Measurements from ENCODE around the gene PARP16.

Gene PARP16

GRCh38 chr15:65311760-65312159 is 25.1 kb upstream of the PARP16 start:
- no peak for DNase-seq (ENCODE audit: low spot score)

- DNase-seq (ENCODE audit: low spot score), result no peak
These were observed 23.9 kb upstream of the PARP16 start for GRCh38 chr15:65310431-65311137.

GRCh38 chr15:65309882-65310418 is 23.3 kb upstream of the PARP16 start:
- DNase-seq (ENCODE audit: low spot score), result no peak

DNA sequence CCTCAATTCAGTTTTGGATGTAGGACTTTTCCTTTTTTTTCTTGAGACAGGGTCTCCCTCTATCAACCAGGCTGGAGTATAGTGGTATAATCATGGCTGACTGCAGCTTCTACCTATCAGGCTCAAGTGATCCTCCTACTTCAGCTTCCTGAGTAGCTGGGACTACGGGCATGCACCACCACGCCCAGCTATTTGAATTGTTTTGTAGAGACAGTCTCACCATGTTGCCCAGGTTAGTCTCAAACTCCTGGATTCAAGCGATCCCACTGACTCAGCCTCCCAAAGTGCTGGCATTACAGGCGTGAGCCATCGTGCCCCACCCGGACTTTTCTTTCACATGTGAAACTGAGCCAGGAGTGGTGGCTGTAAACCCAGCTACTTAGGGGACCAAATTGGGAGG is 21.3 kb upstream of the PARP16 start:
- no peak for DNase-seq (ENCODE audit: low spot score)

GRCh38 chr15:65306551-65306950 is 19.9 kb upstream of the PARP16 start:
- DNase-seq (ENCODE audit: low spot score), result no peak

DNA sequence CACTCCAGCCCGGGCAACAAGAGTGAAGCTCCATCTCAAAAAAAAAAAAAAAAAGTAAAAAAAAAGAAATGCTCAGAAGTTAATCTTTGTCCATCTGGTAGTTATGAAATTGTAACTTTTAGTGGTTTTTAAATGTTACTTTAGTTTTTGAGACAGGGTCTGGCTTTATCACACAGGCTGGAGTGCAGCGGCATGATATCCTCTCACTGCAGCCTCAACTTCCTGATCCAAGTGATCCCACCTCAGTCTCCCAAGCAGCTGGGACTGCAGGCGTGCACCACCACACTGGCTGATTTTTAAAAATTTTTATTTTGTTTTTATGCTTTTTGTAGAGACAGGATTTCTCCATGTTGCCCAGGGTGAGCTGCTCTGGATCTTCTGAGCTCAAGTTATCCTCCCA is 19.1 kb upstream of the PARP16 start:
- no peak for DNase-seq (ENCODE audit: low spot score)

DNA sequence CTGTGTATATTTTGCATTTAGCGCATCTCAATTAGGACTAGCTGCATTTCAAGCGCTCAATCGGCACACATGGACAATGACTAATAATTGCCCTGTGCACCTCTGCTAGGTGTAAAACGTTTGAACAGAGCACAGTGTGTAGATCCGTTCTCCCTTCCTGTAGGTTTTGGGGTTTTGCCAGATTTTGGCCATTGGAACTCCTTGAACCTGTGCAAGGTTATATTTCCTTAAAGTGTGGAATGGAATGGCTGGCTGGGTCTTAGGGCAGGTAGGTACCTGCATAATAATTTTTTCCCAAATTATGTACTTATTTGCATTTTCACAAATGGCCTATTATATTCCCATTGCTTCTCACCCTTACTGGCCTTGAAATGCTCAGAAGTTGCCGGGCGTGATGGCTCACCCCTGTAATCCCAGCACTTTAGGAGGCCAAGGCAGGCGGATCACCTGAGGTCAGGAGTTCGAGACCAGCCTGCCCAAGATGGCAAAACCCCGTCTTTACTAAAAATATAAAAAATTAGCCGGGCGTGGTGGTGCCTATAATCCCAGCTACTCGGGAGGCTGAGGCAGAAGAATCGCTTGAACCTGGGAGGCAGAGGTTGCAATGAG is 18.6 kb upstream of the PARP16 start:
- no peak for DNase-seq (ENCODE audit: low spot score)

DNA sequence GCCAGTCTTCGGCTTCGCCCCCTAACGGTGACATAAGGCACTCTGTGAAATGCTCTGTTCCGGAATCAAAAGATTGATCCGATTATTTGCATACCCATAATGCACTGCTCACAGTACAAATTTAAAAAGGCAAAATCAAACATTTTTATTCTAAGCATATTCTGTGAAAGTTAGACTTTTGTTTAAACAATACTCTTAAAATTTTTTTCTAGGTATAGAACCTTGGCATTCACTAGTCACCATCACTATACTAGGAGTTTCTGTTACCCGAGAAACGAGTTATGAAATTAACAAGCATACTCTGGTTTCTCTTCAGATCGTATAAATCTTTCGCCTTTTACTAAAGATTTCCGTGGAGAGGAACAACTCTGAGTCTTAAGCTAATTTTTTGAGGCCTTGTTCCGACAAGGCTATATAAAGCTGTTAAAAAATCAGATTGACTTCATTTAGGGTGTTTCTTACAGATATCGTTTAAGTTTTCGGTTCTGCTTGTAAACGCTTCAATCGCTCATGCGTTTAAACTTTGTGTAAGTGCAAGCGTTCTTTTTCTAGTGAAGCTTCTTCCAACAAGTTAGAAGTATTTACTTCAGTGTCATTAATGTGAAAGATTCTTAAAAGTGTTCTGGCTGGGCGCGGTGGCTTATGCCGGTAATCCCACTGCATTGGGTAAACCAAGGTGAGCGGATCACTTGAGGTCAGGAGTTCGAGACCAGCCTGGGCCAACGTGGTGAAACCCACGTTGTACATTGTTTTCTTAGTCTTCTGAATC is 17.9 kb upstream of the PARP16 start, which contains the start of gene RNU5B-1:
Gene RNU5B-1 (plus strand): TSS at position 297 of the 769 bp plus-strand sequence.
- DNase-seq (ENCODE audit: low spot score), result peak; percentile 83

DNA sequence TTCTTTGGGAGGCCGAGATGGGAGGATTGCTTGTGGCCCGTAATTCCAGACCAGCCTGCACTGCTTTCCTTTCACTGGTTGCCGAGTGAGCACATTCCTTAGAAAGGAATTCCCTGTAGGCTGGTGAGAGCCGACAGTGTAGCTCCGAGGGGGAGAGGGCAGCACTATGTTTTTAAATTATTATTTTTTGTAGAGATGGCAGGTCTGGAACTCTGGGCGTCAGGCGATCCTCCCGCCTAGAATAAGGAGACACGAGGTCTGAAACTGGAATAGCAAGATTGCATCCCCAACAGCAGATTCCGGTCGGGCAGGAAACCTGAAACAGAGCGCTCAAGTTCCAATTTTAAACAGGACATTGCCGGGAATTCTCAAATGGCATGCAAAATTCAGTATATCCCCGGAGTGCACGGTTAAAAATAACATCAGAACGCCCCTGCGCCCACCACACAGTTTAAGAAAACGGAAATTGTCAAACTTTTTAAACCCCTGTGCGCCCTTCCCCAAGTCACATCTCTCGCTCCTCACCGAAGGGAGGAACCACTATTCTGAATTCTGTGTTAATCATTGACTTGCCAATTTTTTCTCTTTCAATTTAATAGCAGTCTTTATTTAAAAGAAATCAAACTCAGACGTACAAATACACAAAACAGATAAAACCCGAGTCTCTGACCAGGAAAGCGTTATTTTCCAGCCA is 17.2 kb upstream of the PARP16 start:
- peak; percentile 80 for DNase-seq (ENCODE audit: low spot score)

DNA sequence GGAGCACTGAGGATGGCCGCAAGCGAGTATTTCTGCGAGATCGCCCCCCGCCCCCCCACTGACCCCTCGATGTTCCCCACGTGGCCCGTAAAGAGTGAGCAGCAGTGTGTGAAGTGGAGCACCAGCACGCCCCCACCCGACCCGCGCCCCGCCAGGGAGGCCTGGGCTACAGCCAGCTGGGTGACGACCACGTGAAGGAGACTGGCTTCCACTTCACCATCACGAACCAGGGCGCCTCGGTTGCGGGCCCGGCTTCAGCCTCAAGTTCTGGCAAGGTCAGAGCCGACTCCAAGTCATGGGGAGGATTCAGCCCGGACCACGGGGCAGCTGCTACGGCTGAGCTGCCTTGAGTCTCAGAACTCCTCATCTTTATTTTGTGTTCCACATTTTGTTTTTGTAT is 15.4 kb upstream of the PARP16 start:
- no peak for DNase-seq (ENCODE audit: low spot score)

- no peak for DNase-seq (ENCODE audit: low spot score)
These were observed 14.3 kb upstream of the PARP16 start for GRCh38 chr15:65300924-65301441.

- DNase-seq (ENCODE audit: low spot score), result no peak
These were observed 12.0 kb upstream of the PARP16 start for GRCh38 chr15:65298731-65299130.

GRCh38 chr15:65292938-65293518 is 6.3 kb upstream of the PARP16 start:
- no peak for DNase-seq (ENCODE audit: low spot score)

- no peak for DNase-seq (ENCODE audit: low spot score)
These were observed 3.5 kb upstream of the PARP16 start for GRCh38 chr15:65290228-65290627.

DNA sequence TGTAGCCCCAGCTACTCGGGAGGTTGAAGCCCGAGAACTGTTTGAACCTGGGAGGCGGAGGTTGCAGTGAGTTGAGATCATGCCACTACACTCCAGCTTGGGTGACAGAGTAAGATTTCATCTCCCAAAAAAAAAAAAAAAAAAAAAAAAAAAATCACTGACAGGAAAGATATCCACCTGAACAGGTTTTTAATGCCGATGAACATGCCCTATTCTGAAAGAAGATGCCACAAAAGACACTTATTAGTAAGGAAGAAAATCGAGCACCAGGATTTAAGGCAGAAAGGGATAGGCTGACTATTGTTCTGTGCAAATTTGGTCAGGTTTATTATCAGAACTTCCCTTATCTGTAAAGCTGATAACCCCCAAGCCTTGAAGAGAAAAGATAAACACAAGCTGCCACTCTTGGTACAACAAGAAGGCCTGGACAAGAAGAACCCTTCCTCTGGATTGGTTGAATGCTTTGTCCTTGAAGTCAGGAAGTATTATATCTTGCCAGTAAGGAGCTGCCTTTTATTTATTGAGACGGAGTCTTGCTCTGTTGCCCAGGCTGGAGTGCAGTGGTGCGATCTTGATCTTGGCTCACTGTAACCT is 2.7 kb upstream of the PARP16 start:
- no peak for DNase-seq (ENCODE audit: low spot score)

DNA sequence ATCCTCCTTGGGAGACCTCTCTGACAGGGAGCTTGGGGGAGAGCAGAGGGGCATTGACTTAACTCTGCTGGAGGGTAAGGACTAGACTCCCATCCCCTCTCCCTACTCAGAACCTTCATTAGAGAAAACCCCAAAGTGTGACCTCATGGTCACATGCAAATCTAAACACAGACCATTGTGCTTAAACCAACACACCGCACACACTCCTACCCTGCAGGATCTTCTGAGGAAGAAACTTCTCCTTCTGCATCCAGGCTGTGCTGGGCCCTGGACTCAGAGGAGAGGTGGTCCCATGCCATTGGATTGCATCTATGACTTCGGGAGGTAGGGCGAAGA is 805 bp upstream of the PARP16 start:
- no peak for DNase-seq (ENCODE audit: low spot score)

DNA sequence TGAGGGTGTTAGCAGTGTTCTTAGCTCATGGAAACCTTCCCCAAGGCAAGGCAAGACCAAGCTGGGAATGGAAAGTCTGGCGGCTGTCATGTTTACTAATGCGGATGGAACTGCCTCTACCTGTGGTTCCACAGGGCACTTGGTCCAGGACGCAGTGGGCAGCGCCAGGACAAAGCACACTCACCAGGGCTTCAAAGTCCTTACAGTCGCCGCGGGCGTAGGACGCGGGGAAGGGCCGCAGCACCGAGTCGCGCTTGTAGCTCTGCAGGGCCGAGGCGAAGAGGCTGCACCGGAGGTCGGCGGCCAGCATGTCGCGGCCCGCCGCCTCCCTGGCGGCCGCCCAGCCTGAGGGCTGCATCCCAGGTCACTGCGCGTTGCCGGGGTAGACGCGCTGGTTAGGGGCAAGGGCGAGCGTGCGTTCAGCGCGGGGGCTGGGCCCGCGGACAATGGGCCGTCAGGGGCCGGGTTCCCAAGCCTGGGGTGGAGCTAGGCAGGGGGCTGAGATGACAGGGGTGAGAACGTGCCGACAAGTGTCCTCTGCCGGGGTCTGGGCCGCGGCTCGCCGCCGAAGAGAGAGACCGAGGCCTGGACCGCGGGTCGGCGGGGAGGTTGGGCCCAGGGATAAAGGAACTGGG is 497 bp downstream of the PARP16 start:
- peak; percentile 71 for DNase-seq (ENCODE audit: low spot score)

GRCh38 chr15:65285291-65286068 is 1.2 kb downstream of the PARP16 start:
- no peak for DNase-seq (ENCODE audit: low spot score)

DNA sequence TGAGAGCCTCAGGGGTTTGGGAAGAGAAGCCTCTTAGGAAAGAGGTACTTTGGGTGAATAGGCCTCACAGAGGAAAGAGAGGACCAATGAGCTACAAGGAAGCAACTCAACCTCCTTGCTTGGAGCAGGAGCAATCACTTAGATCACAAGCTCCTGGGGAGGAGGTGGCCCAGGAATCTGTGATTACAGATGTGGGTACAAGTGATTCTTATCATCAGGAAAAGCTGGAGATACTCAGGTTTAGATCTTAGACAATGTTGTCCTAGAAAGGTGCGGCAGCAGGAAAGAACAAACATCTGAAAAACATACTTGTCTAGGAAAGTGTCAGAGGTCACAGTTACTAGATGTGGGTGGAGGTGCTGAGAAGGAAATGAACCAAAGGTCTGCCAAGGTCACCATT is 8.2 kb downstream of the PARP16 start:
- DNase-seq (ENCODE audit: low spot score), result no peak

- DNase-seq (ENCODE audit: low spot score), result no peak
These were observed 9.7 kb downstream of the PARP16 start for GRCh38 chr15:65277015-65277414.

Measured in left forelimb (tissue), 1 donor.